ENCODE measurements around the gene MIGA1. TPM values are rescaled to one million over a fixed set of nuclear protein-coding genes. Genes with fewer than 3 reads are reported as not detected.
A peak's percentile ranks its signal among the peaks of the same experiment; 100 is the strongest.

Gene MIGA1
- total and polyA plus RNA-seq, 9 of the 15 experiments (the other 6 are each of a cell fraction or from before 2014, with no cell fraction given), result 1.6 to 5.1 (median 2.9) TPM

DNA sequence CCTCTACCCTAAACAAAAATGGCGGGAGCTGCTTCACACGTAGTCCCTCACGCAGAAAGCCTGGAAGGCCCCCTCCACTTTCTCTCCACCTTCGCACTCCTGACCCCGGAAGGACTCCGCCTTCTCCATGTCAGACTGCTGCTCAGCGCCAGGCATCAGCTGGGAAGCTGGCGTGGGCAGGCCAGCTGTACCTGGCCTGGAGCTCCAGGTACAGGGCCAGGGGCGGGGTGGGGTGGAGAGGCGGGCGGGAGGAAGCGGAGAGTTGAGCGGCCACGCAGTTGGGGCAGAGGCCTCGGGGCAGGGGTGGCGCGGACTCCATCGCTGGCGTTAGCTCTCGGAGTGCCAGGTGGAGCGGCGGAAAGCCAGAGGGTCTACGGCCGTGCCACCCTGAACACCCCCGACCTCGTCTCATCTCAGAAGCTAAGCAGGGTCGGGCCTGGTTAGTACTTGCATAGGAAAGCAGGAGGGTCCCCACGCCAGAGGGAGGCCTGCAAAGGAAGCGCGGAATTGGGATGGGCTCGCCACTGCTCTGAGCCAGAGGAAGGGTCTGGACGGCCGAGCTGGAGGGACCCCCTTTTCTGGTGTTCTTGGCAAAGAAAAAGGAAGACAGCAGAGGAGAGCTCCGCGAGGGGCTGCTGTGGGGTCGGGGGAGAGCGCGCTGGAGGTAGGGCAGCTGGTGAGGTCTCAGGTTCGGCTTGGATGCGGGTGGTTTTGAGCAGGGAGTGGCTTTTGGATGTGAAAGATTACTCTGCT is at the start of gene MIGA1 (continued):
- TF ChIP-seq, protein P1, sequence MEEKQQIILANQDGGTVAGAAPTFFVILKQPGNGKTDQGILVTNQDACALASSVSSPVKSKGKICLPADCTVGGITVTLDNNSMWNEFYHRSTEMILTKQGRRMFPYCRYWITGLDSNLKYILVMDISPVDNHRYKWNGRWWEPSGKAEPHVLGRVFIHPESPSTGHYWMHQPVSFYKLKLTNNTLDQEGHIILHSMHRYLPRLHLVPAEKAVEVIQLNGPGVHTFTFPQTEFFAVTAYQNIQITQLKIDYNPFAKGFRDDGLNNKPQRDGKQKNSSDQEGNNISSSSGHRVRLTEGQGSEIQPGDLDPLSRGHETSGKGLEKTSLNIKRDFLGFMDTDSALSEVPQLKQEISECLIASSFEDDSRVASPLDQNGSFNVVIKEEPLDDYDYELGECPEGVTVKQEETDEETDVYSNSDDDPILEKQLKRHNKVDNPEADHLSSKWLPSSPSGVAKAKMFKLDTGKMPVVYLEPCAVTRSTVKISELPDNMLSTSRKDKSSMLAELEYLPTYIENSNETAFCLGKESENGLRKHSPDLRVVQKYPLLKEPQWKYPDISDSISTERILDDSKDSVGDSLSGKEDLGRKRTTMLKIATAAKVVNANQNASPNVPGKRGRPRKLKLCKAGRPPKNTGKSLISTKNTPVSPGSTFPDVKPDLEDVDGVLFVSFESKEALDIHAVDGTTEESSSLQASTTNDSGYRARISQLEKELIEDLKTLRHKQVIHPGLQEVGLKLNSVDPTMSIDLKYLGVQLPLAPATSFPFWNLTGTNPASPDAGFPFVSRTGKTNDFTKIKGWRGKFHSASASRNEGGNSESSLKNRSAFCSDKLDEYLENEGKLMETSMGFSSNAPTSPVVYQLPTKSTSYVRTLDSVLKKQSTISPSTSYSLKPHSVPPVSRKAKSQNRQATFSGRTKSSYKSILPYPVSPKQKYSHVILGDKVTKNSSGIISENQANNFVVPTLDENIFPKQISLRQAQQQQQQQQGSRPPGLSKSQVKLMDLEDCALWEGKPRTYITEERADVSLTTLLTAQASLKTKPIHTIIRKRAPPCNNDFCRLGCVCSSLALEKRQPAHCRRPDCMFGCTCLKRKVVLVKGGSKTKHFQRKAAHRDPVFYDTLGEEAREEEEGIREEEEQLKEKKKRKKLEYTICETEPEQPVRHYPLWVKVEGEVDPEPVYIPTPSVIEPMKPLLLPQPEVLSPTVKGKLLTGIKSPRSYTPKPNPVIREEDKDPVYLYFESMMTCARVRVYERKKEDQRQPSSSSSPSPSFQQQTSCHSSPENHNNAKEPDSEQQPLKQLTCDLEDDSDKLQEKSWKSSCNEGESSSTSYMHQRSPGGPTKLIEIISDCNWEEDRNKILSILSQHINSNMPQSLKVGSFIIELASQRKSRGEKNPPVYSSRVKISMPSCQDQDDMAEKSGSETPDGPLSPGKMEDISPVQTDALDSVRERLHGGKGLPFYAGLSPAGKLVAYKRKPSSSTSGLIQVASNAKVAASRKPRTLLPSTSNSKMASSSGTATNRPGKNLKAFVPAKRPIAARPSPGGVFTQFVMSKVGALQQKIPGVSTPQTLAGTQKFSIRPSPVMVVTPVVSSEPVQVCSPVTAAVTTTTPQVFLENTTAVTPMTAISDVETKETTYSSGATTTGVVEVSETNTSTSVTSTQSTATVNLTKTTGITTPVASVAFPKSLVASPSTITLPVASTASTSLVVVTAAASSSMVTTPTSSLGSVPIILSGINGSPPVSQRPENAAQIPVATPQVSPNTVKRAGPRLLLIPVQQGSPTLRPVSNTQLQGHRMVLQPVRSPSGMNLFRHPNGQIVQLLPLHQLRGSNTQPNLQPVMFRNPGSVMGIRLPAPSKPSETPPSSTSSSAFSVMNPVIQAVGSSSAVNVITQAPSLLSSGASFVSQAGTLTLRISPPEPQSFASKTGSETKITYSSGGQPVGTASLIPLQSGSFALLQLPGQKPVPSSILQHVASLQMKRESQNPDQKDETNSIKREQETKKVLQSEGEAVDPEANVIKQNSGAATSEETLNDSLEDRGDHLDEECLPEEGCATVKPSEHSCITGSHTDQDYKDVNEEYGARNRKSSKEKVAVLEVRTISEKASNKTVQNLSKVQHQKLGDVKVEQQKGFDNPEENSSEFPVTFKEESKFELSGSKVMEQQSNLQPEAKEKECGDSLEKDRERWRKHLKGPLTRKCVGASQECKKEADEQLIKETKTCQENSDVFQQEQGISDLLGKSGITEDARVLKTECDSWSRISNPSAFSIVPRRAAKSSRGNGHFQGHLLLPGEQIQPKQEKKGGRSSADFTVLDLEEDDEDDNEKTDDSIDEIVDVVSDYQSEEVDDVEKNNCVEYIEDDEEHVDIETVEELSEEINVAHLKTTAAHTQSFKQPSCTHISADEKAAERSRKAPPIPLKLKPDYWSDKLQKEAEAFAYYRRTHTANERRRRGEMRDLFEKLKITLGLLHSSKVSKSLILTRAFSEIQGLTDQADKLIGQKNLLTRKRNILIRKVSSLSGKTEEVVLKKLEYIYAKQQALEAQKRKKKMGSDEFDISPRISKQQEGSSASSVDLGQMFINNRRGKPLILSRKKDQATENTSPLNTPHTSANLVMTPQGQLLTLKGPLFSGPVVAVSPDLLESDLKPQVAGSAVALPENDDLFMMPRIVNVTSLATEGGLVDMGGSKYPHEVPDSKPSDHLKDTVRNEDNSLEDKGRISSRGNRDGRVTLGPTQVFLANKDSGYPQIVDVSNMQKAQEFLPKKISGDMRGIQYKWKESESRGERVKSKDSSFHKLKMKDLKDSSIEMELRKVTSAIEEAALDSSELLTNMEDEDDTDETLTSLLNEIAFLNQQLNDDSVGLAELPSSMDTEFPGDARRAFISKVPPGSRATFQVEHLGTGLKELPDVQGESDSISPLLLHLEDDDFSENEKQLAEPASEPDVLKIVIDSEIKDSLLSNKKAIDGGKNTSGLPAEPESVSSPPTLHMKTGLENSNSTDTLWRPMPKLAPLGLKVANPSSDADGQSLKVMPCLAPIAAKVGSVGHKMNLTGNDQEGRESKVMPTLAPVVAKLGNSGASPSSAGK (IDR thresholded peaks at IDR 0.05), result peak; percentile 28; the same call in 1 of the 2 replicates
- TF ChIP-seq HCFC1 (IDR thresholded peaks at IDR 0.05; ENCODE audit: low read depth, low read length), result peak; percentile 90

Measured in K562 (cell line).